Brain pericyte (primary cell): ENCODE data around the gene INSYN2A.

Experiments
- DNase-seq: peaks from one replicate; pipeline ENCODE4 v3.0.0-alpha.2; 2012; ENCODE audit warnings: low read depth, low spot score

The INSYN2A gene

GRCh38 chr10:127195571-127196281 is 665 bp downstream of the INSYN2A start:
- DNase-seq, result no peak

- no peak for DNase-seq
These were observed 1.3 kb downstream of the INSYN2A start for GRCh38 chr10:127195041-127195506.

- no peak for DNase-seq
These were observed 1.8 kb downstream of the INSYN2A start for GRCh38 chr10:127194599-127194998.

GRCh38 chr10:127194111-127194510 is 2.3 kb downstream of the INSYN2A start:
- DNase-seq, result no peak

- DNase-seq, result no peak
These were observed 3.3 kb downstream of the INSYN2A start for GRCh38 chr10:127193125-127193524.

- no peak for DNase-seq
These were observed 6.0 kb downstream of the INSYN2A start for GRCh38 chr10:127190427-127190826.

GRCh38 chr10:127189226-127189625 is 7.2 kb downstream of the INSYN2A start:
- DNase-seq, result no peak

- no peak for DNase-seq
These were observed 9.6 kb downstream of the INSYN2A start for GRCh38 chr10:127186813-127187212.

GRCh38 chr10:127184582-127184981 is 11.8 kb downstream of the INSYN2A start:
- no peak for DNase-seq

GRCh38 chr10:127182161-127182560 is 14.2 kb downstream of the INSYN2A start:
- no peak for DNase-seq

GRCh38 chr10:127179612-127180250 is 16.7 kb downstream of the INSYN2A start:
- DNase-seq, result no peak

GRCh38 chr10:127176649-127177048 is 19.7 kb downstream of the INSYN2A start:
- no peak for DNase-seq

GRCh38 chr10:127175357-127176110 is 20.9 kb downstream of the INSYN2A start:
- DNase-seq, result no peak

GRCh38 chr10:127174866-127175265 is 21.5 kb downstream of the INSYN2A start:
- DNase-seq, result no peak

GRCh38 chr10:127168261-127168660 is 28.1 kb downstream of the INSYN2A start:
- DNase-seq, result no peak

GRCh38 chr10:127162841-127163240 is 33.5 kb downstream of the INSYN2A start:
- DNase-seq, result no peak

GRCh38 chr10:127161482-127161881 is 34.9 kb downstream of the INSYN2A start:
- no peak for DNase-seq

- no peak for DNase-seq
These were observed 36.6 kb downstream of the INSYN2A start for GRCh38 chr10:127159648-127160245.

- no peak for DNase-seq
These were observed 37.7 kb downstream of the INSYN2A start for GRCh38 chr10:127158662-127159061.

GRCh38 chr10:127157506-127158200 is 38.7 kb downstream of the INSYN2A start:
- no peak for DNase-seq

GRCh38 chr10:127157089-127157488 is 39.3 kb downstream of the INSYN2A start:
- no peak for DNase-seq
